GM19463 (cell line): ENCODE data around the gene TUBGCP2.

ENCODE experiments used
- ATAC-seq: cut with Tn5 transposase; IDR thresholded peaks from one replicate; pipeline ENCODE4 v1.9.1; 2021; ENCODE audit warnings: mild to moderate bottlenecking, moderate library complexity; ENCODE audit not compliant: unreplicated experiment

The TUBGCP2 gene

GRCh38 chr10:133308421-133309099 is at the start of gene TUBGCP2, which contains the start of gene ZNF511:
TUBGCP2 (minus strand) TSS chr10:133308872; CDS start chr10:133302941, 5,931 bp downstream.
ZNF511 (plus strand) TSS chr10:133308914; CDS start chr10:133308944, 30 bp downstream.
- ATAC-seq: peak; percentile 76

- ATAC-seq: peak; percentile 64
Measured at GRCh38 chr10:133357285-133358161, 48.9 kb upstream of the TUBGCP2 start, which contains the start of gene FUOM. FUOM (minus strand) TSS chr10:133358019; CDS start chr10:133358007, 12 bp downstream.

DNA sequence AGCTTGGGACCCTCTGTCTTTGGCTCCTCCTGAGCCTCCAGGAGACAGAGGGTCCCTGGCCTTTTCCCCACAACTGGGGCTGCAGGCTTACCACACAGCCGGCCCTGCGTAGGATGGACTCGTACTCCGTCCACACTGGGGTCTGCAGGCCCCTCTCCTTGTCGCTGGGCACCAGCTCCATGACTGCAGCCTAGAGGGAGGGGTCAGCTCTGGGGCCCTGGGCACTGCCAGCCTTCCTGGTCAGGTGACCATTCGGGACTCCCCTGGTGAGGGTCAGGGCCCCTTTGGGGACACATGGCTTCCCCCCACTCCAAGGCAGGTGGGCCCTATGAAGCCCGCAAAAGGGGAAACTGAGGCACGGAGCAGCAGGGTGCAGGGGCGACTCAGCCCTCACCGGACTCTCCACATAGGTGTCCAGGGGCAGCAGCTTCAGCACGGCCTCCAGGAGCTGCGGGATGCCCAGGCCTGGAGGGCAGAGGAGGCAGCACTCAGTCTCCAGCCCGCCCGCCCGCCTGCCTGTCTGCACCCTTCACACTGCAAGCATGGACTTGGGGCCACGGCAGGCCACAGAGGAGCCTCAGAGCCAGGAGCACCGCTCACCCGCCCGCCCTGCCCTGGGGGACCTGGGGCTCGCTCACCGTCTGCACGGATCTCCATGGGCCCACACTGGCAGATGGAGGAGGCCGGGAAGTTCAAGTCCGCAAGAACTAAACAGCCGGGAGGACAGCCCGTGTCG is 48.0 kb upstream of the TUBGCP2 start:
- ATAC-seq: no peak

- ATAC-seq: no peak
Measured at GRCh38 chr10:133355991-133356390, 47.3 kb upstream of the TUBGCP2 start.

- no peak for ATAC-seq
Measured at GRCh38 chr10:133355266-133355665, 46.6 kb upstream of the TUBGCP2 start.

GRCh38 chr10:133354672-133355240 is 46.1 kb upstream of the TUBGCP2 start:
- ATAC-seq: no peak

DNA sequence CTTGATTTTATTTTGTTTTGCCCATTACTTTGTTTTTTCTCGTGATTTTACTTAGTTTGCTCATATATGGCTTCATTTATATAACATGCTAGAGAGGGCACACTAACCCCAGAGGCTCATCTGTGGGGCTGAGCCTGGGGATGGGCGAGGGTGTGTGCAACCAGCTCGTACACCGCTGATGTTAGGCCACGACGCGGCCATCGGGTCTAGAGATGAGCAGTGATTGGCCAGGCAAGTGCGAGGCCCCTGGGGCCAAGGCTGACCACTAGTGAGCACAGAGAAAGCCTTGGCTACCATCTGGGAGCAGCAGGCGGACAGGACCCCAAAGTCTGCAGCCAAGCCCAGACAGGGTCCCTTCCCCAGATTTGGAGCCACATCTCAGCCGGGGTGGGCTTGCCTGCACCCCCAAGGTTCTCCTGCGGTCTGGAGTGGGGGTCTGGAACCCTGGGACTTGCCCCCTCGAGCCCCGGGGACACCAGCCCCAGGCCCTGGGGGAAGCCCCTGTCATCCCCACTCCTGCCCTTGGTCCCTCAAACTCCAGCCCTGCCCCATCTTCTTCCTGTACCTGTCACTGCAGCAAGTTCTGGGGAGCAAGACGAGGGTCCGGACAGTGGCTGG is 45.4 kb upstream of the TUBGCP2 start:
- ATAC-seq: no peak

- ATAC-seq: no peak
Measured at GRCh38 chr10:133353202-133353959, 44.7 kb upstream of the TUBGCP2 start.

DNA sequence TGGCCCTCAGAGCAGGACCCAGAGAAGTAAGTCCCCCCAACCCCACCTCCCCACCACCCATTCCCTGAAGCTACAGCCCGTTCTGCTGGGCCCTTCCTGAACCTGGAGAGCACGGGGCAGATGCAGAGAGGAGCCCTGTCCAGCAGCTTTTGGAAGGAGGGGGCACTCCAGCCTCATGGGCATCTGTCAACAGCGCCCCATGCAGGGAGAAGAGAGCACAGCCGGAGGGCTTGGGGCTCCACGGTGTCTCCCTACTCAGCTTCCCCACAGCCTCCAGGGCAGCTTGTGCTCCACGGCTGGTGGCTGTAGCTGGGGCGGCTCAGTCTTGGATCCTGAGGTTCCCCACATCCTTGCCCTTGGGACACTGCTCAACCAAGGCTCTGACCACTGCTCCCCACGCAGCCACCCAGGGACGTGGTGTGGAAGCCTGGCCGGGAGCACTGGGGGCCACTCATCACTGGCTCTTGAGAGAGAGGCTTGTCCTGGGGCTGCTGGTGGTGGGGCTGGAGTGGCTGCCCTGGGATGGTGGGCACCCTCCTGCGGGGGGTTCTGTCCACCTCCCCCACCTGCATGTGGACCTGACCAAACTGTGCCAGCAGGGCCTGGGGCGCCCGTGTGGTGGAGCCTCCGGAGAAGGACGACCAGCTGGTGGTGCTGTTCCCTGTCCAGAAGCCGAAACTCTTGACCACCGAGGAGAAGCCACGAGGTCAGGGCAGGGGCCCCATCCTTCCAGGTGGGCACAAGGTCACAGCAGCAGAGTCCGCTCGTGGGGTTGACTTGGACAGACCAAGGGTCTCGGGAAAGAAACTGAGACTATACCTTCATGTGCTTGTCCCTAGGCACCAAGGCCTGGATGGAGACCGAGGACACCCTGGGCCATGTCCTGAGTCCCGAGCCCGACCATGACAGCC is 43.0 kb upstream of the TUBGCP2 start:
- no peak for ATAC-seq

- ATAC-seq: no peak
Measured at GRCh38 chr10:133350950-133351329, 42.3 kb upstream of the TUBGCP2 start.

DNA sequence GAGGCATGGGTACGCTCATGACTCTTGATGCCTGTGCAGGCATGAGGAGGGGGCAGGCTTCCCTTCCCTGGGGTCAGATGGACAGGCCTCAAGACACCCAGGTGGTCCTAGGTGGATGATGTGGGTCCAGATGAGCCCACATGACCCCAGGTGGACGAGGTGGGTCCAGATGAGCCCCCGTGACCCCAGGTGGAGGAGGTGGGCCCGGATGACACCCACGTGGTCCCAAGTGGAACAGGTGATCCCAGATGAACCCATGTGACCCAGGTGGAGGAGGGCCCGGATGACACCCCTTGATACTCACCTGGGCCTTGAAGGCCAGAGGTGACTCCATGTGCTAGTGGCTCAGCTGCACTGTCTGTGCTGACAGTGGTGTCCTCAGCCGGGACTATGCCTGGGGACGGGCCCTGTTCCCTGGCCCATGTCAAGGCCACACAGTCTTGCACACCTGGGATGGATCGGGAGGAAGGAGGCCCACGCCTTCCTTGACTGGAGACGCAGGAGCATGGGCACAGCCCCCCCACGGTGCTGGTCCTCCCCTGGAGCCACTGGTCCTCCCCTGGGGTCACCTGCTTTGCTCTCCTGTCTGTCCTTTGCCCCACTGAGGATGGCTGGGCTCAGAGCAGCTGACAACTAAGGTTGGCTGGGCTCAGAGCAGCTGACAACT is 41.7 kb upstream of the TUBGCP2 start:
- ATAC-seq: no peak

GRCh38 chr10:133349577-133350011 is 40.9 kb upstream of the TUBGCP2 start:
- no peak for ATAC-seq

GRCh38 chr10:133349160-133349568 is 40.5 kb upstream of the TUBGCP2 start:
- no peak for ATAC-seq

DNA sequence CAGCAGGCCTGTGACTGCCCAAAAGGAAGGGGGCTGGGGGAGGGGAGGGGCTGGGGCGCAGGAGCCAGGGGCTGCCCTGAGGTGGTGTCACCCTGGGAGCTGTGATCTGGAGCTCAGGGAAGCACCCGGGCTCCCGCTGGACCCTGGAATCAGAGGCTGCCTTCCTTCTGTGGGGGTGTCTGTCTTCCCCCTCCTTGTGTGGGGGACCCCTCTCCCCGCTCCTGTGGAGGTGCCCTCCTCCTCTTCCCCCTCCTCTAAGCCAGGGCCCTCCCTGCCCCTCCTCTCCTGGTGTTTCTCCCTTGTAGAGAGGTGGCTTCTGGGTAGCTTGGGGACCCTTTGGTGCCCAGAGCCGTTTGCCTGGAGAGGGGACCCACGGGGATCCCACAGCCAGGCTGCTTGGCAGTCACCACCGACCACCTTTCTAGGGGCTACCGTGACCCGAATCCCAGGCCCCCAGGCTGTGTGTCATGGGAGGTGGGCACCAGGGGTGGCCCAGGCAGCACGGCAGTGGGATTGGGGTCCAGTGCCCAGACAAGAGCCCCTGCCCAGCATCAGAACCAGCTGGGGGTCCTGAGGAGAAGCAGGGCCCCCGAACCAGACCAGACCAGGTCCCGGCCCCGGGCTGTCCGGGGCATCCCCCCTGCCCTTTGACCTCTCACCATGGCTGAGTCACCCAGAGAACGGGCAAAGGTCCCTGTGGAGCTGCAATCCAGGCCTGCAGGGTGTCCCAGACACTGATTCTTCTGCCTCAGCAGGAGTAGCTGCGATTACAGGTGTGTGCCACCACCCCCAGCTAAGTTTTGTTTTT is 39.2 kb upstream of the TUBGCP2 start:
- ATAC-seq: no peak

- ATAC-seq: no peak
Measured at GRCh38 chr10:133346413-133346812, 37.7 kb upstream of the TUBGCP2 start.

GRCh38 chr10:133344236-133344635 is 35.6 kb upstream of the TUBGCP2 start:
- no peak for ATAC-seq

- no peak for ATAC-seq
Measured at GRCh38 chr10:133343558-133343957, 34.9 kb upstream of the TUBGCP2 start.
